ENCODE data around the gene TMEM266. TPM values are rescaled to one million over a fixed set of nuclear protein-coding genes. Genes with fewer than 3 reads are reported as not detected.

Gene TMEM266
- total and polyA plus RNA-seq, 2 experiments from 2014 or later = 0.42 to 5.0 TPM

DNA sequence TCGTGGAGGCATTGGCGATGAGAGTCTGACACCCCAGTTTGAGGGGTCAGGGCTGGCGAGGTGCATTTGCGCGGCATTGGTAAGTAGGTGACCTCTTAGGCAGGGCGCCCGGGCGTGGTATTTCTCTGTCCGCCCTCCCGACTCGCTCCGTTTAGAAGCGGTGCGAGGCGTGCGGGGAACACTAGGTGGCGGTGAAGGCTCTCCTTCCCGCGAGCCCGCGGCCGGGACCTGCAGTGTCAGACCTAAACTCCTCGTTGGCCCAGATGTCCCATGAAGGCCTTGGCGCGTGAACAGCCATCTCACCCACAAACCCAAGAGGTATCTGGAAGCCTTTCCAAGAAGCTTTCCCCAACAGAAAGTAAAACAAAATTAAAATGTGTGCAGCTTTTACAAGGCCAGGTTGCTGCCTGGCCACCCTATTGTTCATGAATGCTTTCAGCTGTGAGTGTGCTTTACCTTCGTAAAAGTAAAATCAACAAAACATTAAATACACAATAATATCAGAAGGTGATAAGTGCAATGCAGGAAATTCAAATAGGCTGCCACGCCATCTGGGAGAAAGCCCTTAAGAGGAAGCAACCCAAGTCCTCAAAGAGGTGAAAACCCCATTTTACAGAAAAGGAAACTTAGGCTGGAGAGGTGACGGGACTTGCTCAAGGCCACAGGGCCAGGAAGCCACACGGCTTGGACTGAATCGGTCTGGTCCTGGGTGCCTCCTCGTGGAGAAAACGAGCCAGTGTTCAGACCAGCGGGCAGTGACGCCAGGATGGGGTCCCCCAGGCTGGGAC, 131.2 kb downstream of the TMEM266 start:
- H3K36me3 ChIP-seq (ENCODE audit: insufficient read depth) = no peaks in the 10 kb centered on the region
- peak overlapping the region; percentile 46 for H3K4me2 ChIP-seq
- H4K20me1 ChIP-seq (replicated peaks; ENCODE audit: insufficient read depth) = no peaks in the 10 kb centered on the region
- ATAC-seq (peak; percentile 92), DNase-seq (ENCODE audit: low spot score) (peak; percentile 96)
- TF ChIP-seq EZH2 (IDR thresholded peaks at IDR 0.05; ENCODE audit: low read depth, unreplicated experiment) = no peak
- TF ChIP-seq POLR2AphosphoS5 (IDR thresholded peaks at IDR 0.05; ENCODE audit: low read depth) = no peak
- no peak for TF ChIP-seq ZNF331 (CRISPR knock-in tag; IDR thresholded peaks at IDR 0.05; ENCODE audit: low read depth)
- no peak for TF ChIP-seq JUNB (IDR thresholded peaks at IDR 0.05; ENCODE audit: unreplicated experiment)
- no peak for TF ChIP-seq NANOG (IDR thresholded peaks at IDR 0.05; ENCODE audit: borderline replicate concordance)
- TF ChIP-seq REST (IDR thresholded peaks at IDR 0.05; ENCODE audit: unreplicated experiment) = no peak
- no peak for TF ChIP-seq ZNF114 (CRISPR knock-in tag; IDR thresholded peaks at IDR 0.05)
- TF ChIP-seq ZNF462 (CRISPR knock-in tag; IDR thresholded peaks at IDR 0.05) = no peak
- TF ChIP-seq CREB1 (CRISPR knock-in tag; IDR thresholded peaks at IDR 0.05; ENCODE audit: low read depth) = peak; percentile 23; the same call in 1 of the 2 replicates
- TF ChIP-seq, protein P1, sequence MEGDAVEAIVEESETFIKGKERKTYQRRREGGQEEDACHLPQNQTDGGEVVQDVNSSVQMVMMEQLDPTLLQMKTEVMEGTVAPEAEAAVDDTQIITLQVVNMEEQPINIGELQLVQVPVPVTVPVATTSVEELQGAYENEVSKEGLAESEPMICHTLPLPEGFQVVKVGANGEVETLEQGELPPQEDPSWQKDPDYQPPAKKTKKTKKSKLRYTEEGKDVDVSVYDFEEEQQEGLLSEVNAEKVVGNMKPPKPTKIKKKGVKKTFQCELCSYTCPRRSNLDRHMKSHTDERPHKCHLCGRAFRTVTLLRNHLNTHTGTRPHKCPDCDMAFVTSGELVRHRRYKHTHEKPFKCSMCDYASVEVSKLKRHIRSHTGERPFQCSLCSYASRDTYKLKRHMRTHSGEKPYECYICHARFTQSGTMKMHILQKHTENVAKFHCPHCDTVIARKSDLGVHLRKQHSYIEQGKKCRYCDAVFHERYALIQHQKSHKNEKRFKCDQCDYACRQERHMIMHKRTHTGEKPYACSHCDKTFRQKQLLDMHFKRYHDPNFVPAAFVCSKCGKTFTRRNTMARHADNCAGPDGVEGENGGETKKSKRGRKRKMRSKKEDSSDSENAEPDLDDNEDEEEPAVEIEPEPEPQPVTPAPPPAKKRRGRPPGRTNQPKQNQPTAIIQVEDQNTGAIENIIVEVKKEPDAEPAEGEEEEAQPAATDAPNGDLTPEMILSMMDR (conservative IDR thresholded peaks at IDR 0.05; ENCODE audit: low read depth in 2 of 2) = peak; percentile 70 to 94
- TF ChIP-seq, protein P2, sequence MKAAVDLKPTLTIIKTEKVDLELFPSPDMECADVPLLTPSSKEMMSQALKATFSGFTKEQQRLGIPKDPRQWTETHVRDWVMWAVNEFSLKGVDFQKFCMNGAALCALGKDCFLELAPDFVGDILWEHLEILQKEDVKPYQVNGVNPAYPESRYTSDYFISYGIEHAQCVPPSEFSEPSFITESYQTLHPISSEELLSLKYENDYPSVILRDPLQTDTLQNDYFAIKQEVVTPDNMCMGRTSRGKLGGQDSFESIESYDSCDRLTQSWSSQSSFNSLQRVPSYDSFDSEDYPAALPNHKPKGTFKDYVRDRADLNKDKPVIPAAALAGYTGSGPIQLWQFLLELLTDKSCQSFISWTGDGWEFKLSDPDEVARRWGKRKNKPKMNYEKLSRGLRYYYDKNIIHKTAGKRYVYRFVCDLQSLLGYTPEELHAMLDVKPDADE (IDR thresholded peaks at IDR 0.05) = no peak
- TF ChIP-seq EZH2phosphoT487 (IDR thresholded peaks at IDR 0.05; ENCODE audit: unreplicated experiment) = no peak
- TF ChIP-seq STAT1 (IDR thresholded peaks at IDR 0.05; ENCODE audit: unreplicated experiment) = no peak
- peaks cover 2% of the 10 kb centered on the region; the same call in 2 of the 3 replicates for H3K9me3 Mint-ChIP-seq
- no peaks in the 10 kb centered on the region for H3K9me2 ChIP-seq (ENCODE audit: insufficient read depth)
- H3K4me1 ChIP-seq (ENCODE audit: insufficient read depth) = no peaks in the 10 kb centered on the region; the same call in 1 of the 2 replicates
- peaks cover 18% of the 10 kb centered on the region for H3K27me3 ChIP-seq (ENCODE audit: insufficient read depth)
- no peaks in the 10 kb centered on the region for H3F3A ChIP-seq (replicated peaks; ENCODE audit: low read depth)
- peak overlapping the region; percentile 27; the same call in 1 of the 2 replicates for H3K4me3 ChIP-seq
- peak overlapping the region; percentile 85 for H2AFZ ChIP-seq
- peak overlapping the region; percentile 26; the same call in 2 of the 3 replicates for H3K4me3 Mint-ChIP-seq
- peaks cover 22% of the 10 kb centered on the region for H3K27me3 Mint-ChIP-seq (ENCODE audit: insufficient read depth, low read depth, poor library complexity)
- H3K27ac ChIP-seq (ENCODE audit: low read depth) = no peak overlapping the region
- no peaks in the 10 kb centered on the region for H3K79me2 ChIP-seq (replicated peaks; ENCODE audit: insufficient read depth)
- peaks cover 21% of the 10 kb centered on the region for H3K4me1 Mint-ChIP-seq
- H3K27ac Mint-ChIP-seq = no peak overlapping the region
- no peaks in the 10 kb centered on the region for H3K36me3 Mint-ChIP-seq (ENCODE audit: low read depth)

All from GM23338 (cell line).